Memory B cell (primary cell): ENCODE results near the gene BICDL2.

Experiments
- ATAC-seq: fragments of 150-1000 bp; cut with Tn5 transposase; 2 replicates; pipeline ENCODE4 v1.10.0; 2021; ENCODE audit warnings: low read depth, mild to moderate bottlenecking, moderate library complexity
- DNase-seq, 2 donors: peaks; one replicate each; pipeline ENCODE4 v3.0.0; 2022; ENCODE audit warnings: low spot score in 2 of 2
- H3K27ac Mint-ChIP-seq: one replicate; pipeline ENCODE4 v1.8.0; 2022; ENCODE audit warnings: mild to moderate bottlenecking, moderate library complexity, mixed read lengths
- H3K27me3 Mint-ChIP-seq: one replicate; pipeline ENCODE4 v1.8.0; 2022; ENCODE audit warnings: mixed read lengths
- H3K36me3 Mint-ChIP-seq: one replicate; pipeline ENCODE4 v1.8.0; 2022; ENCODE audit warnings: mild to moderate bottlenecking, mixed read lengths
- H3K4me1 Mint-ChIP-seq: one replicate; pipeline ENCODE4 v1.8.0; 2022; ENCODE audit warnings: mixed read lengths
- H3K4me3 Mint-ChIP-seq: one replicate; pipeline ENCODE4 v1.8.0; 2022; ENCODE audit warnings: mild to moderate bottlenecking, moderate library complexity, mixed read lengths
- H3K9me3 Mint-ChIP-seq: one replicate; pipeline ENCODE4 v1.8.0; 2022; ENCODE audit warnings: mixed read lengths

Gene BICDL2

GRCh38 chr16:2987833-2988232 is 48.9 kb downstream of the BICDL2 start:
- peaks cover 2% of the 10 kb centered on the region for H3K4me1 Mint-ChIP-seq
- no peaks in the 10 kb centered on the region for H3K36me3 Mint-ChIP-seq
- H3K4me3 Mint-ChIP-seq: no peak overlapping the region
- no peaks in the 10 kb centered on the region for H3K9me3 Mint-ChIP-seq
- peaks cover 9% of the 10 kb centered on the region for H3K27me3 Mint-ChIP-seq
- ATAC-seq (no peak), DNase-seq (no peak)
- no peak overlapping the region for H3K27ac Mint-ChIP-seq

GRCh38 chr16:2987286-2987685 is 49.5 kb downstream of the BICDL2 start:
- peaks cover 5% of the 10 kb centered on the region for H3K4me1 Mint-ChIP-seq
- no peaks in the 10 kb centered on the region for H3K36me3 Mint-ChIP-seq
- no peak for ATAC-seq
- H3K4me3 Mint-ChIP-seq: no peak overlapping the region
- peaks cover 9% of the 10 kb centered on the region for H3K27me3 Mint-ChIP-seq
- H3K27ac Mint-ChIP-seq: no peak overlapping the region
- H3K9me3 Mint-ChIP-seq: no peaks in the 10 kb centered on the region
- DNase-seq: no peak

- Mint-ChIP-seq H3K27me3 (peaks cover 7% of the 10 kb centered on the region), H3K4me1 (peaks cover 7% of the 10 kb centered on the region), H3K36me3 (no peaks in the 10 kb centered on the region), H3K27ac (no peak overlapping the region), H3K4me3 (no peak overlapping the region), H3K9me3 (no peaks in the 10 kb centered on the region)
- DNase-seq (no peak), ATAC-seq (no peak)
Observed at GRCh38 chr16:2986623-2987188, 50.0 kb downstream of the BICDL2 start.

- H3K27ac Mint-ChIP-seq: no peak overlapping the region
- no peaks in the 10 kb centered on the region for H3K9me3 Mint-ChIP-seq
- H3K4me1 Mint-ChIP-seq: peaks cover 8% of the 10 kb centered on the region
- no peak overlapping the region for H3K4me3 Mint-ChIP-seq
- no peaks in the 10 kb centered on the region for H3K36me3 Mint-ChIP-seq
- DNase-seq: no peak
- peaks cover 7% of the 10 kb centered on the region for H3K27me3 Mint-ChIP-seq
- no peak for ATAC-seq
Observed at GRCh38 chr16:2985893-2986355, 50.8 kb downstream of the BICDL2 start.

GRCh38 chr16:2985462-2985861 is 51.3 kb downstream of the BICDL2 start:
- no peak for DNase-seq
- Mint-ChIP-seq H3K9me3 (no peaks in the 10 kb centered on the region), H3K36me3 (no peaks in the 10 kb centered on the region), H3K27ac (no peak overlapping the region), H3K27me3 (peaks cover 7% of the 10 kb centered on the region), H3K4me3 (no peak overlapping the region), H3K4me1 (peaks cover 8% of the 10 kb centered on the region)
- ATAC-seq: no peak

GRCh38 chr16:2983706-2984136 is 53.0 kb downstream of the BICDL2 start:
- Mint-ChIP-seq H3K36me3 (no peaks in the 10 kb centered on the region), H3K9me3 (no peaks in the 10 kb centered on the region), H3K4me3 (peak overlapping the region; percentile 53), H3K4me1 (peaks cover 8% of the 10 kb centered on the region), H3K27ac (no peak overlapping the region), H3K27me3 (peaks cover 5% of the 10 kb centered on the region)
- ATAC-seq: peak; percentile 37
- peak in 1 of 2 donors; percentile 62 for DNase-seq

- Mint-ChIP-seq H3K27me3 (peaks cover 5% of the 10 kb centered on the region), H3K4me3 (peak overlapping the region; percentile 46), H3K27ac (no peak overlapping the region), H3K4me1 (peaks cover 8% of the 10 kb centered on the region), H3K9me3 (no peaks in the 10 kb centered on the region), H3K36me3 (no peaks in the 10 kb centered on the region)
- no peak for DNase-seq
- ATAC-seq: no peak
Observed at GRCh38 chr16:2982402-2982801, 54.3 kb downstream of the BICDL2 start.

- Mint-ChIP-seq H3K9me3 (no peaks in the 10 kb centered on the region), H3K4me3 (peak overlapping the region; percentile 76), H3K4me1 (peaks cover 8% of the 10 kb centered on the region), H3K27me3 (peaks cover 5% of the 10 kb centered on the region), H3K36me3 (no peaks in the 10 kb centered on the region), H3K27ac (peak overlapping the region; percentile 37)
- DNase-seq: no peak
- ATAC-seq: no peak
Observed at GRCh38 chr16:2981899-2982250, 54.9 kb downstream of the BICDL2 start.

- peaks cover 8% of the 10 kb centered on the region for H3K4me1 Mint-ChIP-seq
- H3K36me3 Mint-ChIP-seq: no peaks in the 10 kb centered on the region
- H3K4me3 Mint-ChIP-seq: peak overlapping the region; percentile 76
- H3K27ac Mint-ChIP-seq: peak overlapping the region; percentile 37
- ATAC-seq: no peak
- no peak for DNase-seq
- H3K27me3 Mint-ChIP-seq: peaks cover under 1% of the 10 kb centered on the region
- no peaks in the 10 kb centered on the region for H3K9me3 Mint-ChIP-seq
Observed at GRCh38 chr16:2981177-2981898, 55.4 kb downstream of the BICDL2 start.

- Mint-ChIP-seq H3K36me3 (no peaks in the 10 kb centered on the region), H3K4me1 (peaks cover 8% of the 10 kb centered on the region), H3K27me3 (no peaks in the 10 kb centered on the region), H3K9me3 (no peaks in the 10 kb centered on the region), H3K4me3 (peak within 1 kb of the TSS; percentile 83), H3K27ac (peak within 1 kb of the TSS; percentile 81)
- peak; percentile 91 for ATAC-seq
- peak; percentile 96 to 97 for DNase-seq
Observed at GRCh38 chr16:2980227-2981176, 56.2 kb downstream of the BICDL2 start, which contains the start of gene PKMYT1. TSS of gene PKMYT1 (minus strand) at chr16:2980446. CDS start at chr16:2979657, 789 bp downstream.

- Mint-ChIP-seq H3K27me3 (no peaks in the 10 kb centered on the region), H3K4me1 (peaks cover 8% of the 10 kb centered on the region), H3K36me3 (no peaks in the 10 kb centered on the region), H3K27ac (peak overlapping the region; percentile 81), H3K9me3 (no peaks in the 10 kb centered on the region), H3K4me3 (peak overlapping the region; percentile 83)
- ATAC-seq: no peak
- DNase-seq: no peak
Observed at GRCh38 chr16:2979669-2980226, 57.0 kb downstream of the BICDL2 start.
